ENCODE results near the gene SGPP2.

DNA sequence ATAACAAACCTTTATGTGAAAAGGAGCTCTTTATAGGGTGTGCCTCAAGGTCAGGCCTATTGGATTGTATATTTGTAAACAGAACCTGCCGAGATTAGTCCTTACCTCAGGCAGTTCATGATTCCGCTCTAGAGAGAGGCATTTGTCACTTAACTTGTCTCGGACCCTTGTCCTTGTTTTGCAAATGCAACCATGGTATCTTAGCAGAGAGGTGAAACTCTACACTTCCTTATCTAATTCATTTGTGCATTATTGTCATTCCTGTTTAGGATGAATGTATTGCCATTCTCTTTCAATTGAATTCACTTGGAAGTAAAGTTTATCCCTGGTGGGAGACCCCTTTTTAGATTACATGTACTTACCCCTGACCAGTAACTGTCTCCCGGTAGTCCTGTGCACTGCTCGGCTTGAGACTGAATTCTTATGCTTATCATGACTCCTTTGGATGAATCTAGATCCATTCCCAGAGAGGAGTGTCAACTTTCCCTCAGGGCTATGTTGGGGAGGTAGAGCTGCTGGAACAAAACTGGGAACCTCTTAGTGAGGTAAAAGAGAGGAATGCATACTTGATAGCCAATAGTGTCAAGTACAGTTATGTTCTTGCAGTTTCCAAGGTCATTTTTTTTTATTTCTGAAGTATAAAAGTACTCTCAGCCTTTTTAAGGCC, 46.6 kb downstream of the SGPP2 start:
- TF ChIP-seq, protein P1, sequence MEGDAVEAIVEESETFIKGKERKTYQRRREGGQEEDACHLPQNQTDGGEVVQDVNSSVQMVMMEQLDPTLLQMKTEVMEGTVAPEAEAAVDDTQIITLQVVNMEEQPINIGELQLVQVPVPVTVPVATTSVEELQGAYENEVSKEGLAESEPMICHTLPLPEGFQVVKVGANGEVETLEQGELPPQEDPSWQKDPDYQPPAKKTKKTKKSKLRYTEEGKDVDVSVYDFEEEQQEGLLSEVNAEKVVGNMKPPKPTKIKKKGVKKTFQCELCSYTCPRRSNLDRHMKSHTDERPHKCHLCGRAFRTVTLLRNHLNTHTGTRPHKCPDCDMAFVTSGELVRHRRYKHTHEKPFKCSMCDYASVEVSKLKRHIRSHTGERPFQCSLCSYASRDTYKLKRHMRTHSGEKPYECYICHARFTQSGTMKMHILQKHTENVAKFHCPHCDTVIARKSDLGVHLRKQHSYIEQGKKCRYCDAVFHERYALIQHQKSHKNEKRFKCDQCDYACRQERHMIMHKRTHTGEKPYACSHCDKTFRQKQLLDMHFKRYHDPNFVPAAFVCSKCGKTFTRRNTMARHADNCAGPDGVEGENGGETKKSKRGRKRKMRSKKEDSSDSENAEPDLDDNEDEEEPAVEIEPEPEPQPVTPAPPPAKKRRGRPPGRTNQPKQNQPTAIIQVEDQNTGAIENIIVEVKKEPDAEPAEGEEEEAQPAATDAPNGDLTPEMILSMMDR (conservative IDR thresholded peaks at IDR 0.05; ENCODE audit: low read depth, low read length), result no peak
- TF ChIP-seq EZH2phosphoT487 (IDR thresholded peaks at IDR 0.05; ENCODE audit: borderline replicate concordance, low read length), result no peak
- TF ChIP-seq EZH2 (IDR thresholded peaks at IDR 0.05; ENCODE audit: low read length, unreplicated experiment), result no peak

All from PC-3 (cell line).